Measurements from ENCODE around the gene CRYL1. TPM values are rescaled to one million over a fixed set of nuclear protein-coding genes. Genes with fewer than 3 reads are reported as not detected.

Gene CRYL1
- polyA plus RNA-seq, 3 donors = 35.0 to 70.2 (median 51.4) TPM

DNA sequence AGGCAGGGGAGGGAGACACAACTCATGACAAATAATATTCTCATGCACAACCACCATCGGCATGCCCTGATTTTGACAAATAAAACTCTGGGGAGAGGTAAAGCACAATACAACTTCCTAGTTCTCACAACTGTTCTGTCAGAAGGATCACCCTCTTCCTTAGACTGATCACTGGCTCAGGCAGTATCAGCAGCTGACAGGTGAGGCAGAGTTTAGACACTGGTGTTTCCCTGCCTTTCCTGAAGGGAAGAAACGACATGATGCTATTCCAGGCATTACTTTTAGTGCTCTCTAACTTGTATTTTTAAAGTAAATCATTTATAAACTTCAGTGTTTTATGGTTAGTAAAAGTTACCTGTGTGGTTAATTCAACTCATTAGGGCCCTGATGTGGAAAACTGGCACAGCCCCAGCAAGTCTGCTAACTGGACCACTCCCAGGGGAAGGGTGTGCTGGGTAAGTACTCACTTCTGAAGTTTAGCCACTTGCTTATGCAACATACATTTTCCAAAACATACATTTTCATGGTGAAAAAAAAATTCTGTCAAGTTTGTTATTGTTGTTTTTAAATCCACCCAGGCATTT lies 82.8 kb downstream of the CRYL1 start:
- Histone ChIP-seq H3K27me3 (ENCODE audit: control insufficient read depth in 2 of 2, insufficient read depth in 2 of 2, low read length in 2 of 2) (no peaks in the 10 kb centered on the region), H2AFZ (ENCODE audit: insufficient read depth, low read depth, low read length, poor library complexity, severe bottlenecking) (no peak overlapping the region), H3K4me1 (ENCODE audit: control insufficient read depth in 1 of 2, insufficient read depth in 2 of 2, low read length in 2 of 2) (no peaks in the 10 kb centered on the region), H3K4me3 (replicated peaks in 1 of 3; ENCODE audit: low read depth in 2 of 3, low read length in 3 of 3) (no peak overlapping the region), H3K36me3 (replicated peaks in 1 of 2; ENCODE audit: control insufficient read depth in 1 of 2, insufficient read depth in 2 of 2, low read length in 2 of 2) (no peaks in the 10 kb centered on the region), H3K4me2 (replicated peaks; ENCODE audit: extremely low read depth, low read length, poor library complexity, severe bottlenecking) (no peak overlapping the region), H3K27ac (ENCODE audit: low read depth in 1 of 2, low read length in 2 of 2) (no peak overlapping the region), H3K79me2 (ENCODE audit: insufficient read depth, low read length) (no peaks in the 10 kb centered on the region), H3K9ac (ENCODE audit: insufficient read depth, low read length, poor library complexity, severe bottlenecking) (no peak overlapping the region), H3K9me3 (replicated peaks in 1 of 2; ENCODE audit: control insufficient read depth in 1 of 2, insufficient read depth in 1 of 2, low read length in 2 of 2) (peaks cover 8 to 19% of the 10 kb centered on the region in 2 donors), H4K20me1 (ENCODE audit: insufficient read depth, low read length) (no peaks in the 10 kb centered on the region)
- intact Hi-C loops (cut with micrococcal nuclease) = no loop called here
- H3K27me3 Mint-ChIP-seq (ENCODE audit: low read depth in 3 of 3) = peaks cover 0 to 2% (median 0%) of the 10 kb centered on the region in 3 donors
- peaks cover 3% of the 10 kb centered on the region for H3K4me1 Mint-ChIP-seq
- H3K4me3 Mint-ChIP-seq = no peak overlapping the region
- TF ChIP-seq, protein P1, sequence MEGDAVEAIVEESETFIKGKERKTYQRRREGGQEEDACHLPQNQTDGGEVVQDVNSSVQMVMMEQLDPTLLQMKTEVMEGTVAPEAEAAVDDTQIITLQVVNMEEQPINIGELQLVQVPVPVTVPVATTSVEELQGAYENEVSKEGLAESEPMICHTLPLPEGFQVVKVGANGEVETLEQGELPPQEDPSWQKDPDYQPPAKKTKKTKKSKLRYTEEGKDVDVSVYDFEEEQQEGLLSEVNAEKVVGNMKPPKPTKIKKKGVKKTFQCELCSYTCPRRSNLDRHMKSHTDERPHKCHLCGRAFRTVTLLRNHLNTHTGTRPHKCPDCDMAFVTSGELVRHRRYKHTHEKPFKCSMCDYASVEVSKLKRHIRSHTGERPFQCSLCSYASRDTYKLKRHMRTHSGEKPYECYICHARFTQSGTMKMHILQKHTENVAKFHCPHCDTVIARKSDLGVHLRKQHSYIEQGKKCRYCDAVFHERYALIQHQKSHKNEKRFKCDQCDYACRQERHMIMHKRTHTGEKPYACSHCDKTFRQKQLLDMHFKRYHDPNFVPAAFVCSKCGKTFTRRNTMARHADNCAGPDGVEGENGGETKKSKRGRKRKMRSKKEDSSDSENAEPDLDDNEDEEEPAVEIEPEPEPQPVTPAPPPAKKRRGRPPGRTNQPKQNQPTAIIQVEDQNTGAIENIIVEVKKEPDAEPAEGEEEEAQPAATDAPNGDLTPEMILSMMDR (IDR thresholded peaks at IDR 0.05) = no peak
- peak overlapping the region in 1 of 7 donors; percentile 3 for H3K27ac Mint-ChIP-seq
- no peak for DNase-seq
- peaks cover 6 to 9% of the 10 kb centered on the region in 2 donors for H3K36me3 Mint-ChIP-seq
- peaks cover 4 to 17% (median 16%) of the 10 kb centered on the region in 7 donors for H3K9me3 Mint-ChIP-seq
- WGBS (ENCODE audit: insufficient coverage) = no CpG with 5 or more reads among the region's 2 CpGs

DNA sequence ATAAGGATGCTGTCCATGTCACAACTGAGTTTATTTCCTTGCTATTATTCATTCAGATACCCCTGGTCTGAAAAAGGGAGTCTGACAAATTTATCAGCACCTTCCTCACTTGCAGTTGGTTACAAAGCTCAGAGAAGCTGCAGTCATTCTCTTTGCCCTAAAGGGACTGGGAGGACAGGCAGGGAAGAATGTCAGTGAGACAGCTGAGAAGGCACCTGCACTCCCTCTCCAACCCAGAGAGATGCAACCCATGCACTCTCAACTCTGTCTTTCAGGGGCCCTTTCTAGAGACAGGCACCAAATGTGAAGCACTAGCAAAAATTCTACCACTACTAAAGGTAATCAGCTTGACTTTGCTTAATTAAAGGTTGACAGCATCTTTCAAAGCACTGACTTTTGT lies 83.3 kb downstream of the CRYL1 start:
- H3K27me3 Mint-ChIP-seq (ENCODE audit: low read depth in 3 of 3) = peaks cover 0 to 2% (median 0%) of the 10 kb centered on the region in 3 donors
- H3K4me3 Mint-ChIP-seq = no peak overlapping the region
- H3K4me3 ChIP-seq (replicated peaks in 1 of 3; ENCODE audit: low read depth in 2 of 3, low read length in 3 of 3) = no peak overlapping the region
- intact Hi-C loops (cut with micrococcal nuclease) = no loop called here
- peaks cover 6 to 9% of the 10 kb centered on the region in 2 donors for H3K36me3 Mint-ChIP-seq
- no peak overlapping the region for H3K9ac ChIP-seq (ENCODE audit: insufficient read depth, low read length, poor library complexity, severe bottlenecking)
- no peaks in the 10 kb centered on the region for H3K27me3 ChIP-seq (ENCODE audit: control insufficient read depth in 2 of 2, insufficient read depth in 2 of 2, low read length in 2 of 2)
- no peaks in the 10 kb centered on the region for H3K4me1 ChIP-seq (ENCODE audit: control insufficient read depth in 1 of 2, insufficient read depth in 2 of 2, low read length in 2 of 2)
- DNase-seq = no peak
- peaks cover 8 to 14% of the 10 kb centered on the region in 2 donors for H3K9me3 ChIP-seq (replicated peaks in 1 of 2; ENCODE audit: control insufficient read depth in 1 of 2, insufficient read depth in 1 of 2, low read length in 2 of 2)
- no peak overlapping the region for H2AFZ ChIP-seq (ENCODE audit: insufficient read depth, low read depth, low read length, poor library complexity, severe bottlenecking)
- H3K27ac Mint-ChIP-seq = peak overlapping the region in 1 of 7 donors; percentile 3
- no peaks in the 10 kb centered on the region for H3K36me3 ChIP-seq (replicated peaks in 1 of 2; ENCODE audit: control insufficient read depth in 1 of 2, insufficient read depth in 2 of 2, low read length in 2 of 2)
- H3K4me1 Mint-ChIP-seq = peaks cover 3% of the 10 kb centered on the region
- H3K79me2 ChIP-seq (ENCODE audit: insufficient read depth, low read length) = no peaks in the 10 kb centered on the region
- H4K20me1 ChIP-seq (ENCODE audit: insufficient read depth, low read length) = no peaks in the 10 kb centered on the region
- H3K27ac ChIP-seq (ENCODE audit: low read depth in 1 of 2, low read length in 2 of 2) = no peak overlapping the region
- TF ChIP-seq, protein P1 (IDR thresholded peaks at IDR 0.05) = no peak
- peaks cover 0 to 14% (median 11%) of the 10 kb centered on the region in 7 donors for H3K9me3 Mint-ChIP-seq
- H3K4me2 ChIP-seq (replicated peaks; ENCODE audit: extremely low read depth, low read length, poor library complexity, severe bottlenecking) = no peak overlapping the region
